Measurements from ENCODE around the gene THAP4.
"Not testable (repeated sequence)": the region's sequence is repeated elsewhere in the genome, so short reads cannot be mapped to it uniquely, and the experiment has no call there.

Gene THAP4

DNA sequence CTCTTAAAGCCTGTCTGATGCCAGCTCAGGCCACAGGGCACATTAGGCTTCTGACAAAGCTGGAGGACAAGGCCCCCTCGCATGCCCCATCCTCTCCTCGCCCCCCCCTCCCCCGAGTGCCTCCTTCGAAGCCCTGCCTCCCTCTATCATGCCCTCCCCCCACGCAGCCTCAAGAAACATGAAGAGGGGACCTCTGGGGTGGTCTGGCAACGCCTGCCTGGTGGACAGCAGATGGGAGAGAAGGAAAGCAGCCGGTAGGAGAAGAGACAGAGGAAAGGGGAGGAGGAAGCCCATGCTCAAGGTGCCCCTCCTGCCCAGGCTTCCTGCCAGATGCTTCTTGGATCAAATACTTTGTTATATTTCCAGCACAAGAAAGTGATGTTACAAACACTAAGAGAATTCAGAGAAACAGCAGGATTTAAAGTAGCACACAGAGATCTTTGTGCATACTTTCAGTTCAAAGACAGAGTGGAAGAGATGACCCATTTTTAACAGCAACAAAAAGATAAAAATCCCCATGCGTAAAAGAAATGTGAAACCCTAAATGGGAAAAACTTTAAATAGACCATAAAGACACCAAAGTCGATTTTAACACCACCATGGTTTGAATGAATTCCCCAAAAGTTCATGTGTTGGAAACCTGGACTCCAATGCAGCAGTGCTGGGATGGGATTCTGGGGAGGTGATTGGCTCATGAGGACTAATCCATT lies 59.4 kb downstream of the THAP4 start:
- DNase-seq = no peak

DNA sequence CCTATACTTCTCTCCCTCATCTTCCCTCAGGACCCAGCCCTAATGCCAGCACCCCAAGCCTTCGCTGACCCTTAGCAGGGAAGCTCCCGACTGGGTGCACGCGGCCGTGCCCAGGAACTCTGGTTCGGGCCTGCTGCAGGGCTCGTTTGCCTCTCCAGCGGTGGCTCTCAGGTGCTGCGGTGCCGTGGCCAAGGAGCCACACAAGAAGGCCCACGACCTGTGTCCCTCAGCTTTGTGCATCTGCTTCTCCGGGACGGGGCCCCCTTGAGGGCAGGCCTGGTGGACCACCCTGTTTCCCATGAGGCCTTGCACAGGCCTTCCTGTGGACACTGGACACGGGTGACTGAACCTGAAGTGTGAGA lies 60.7 kb downstream of the THAP4 start:
- no peak for DNase-seq

- no peak for DNase-seq
Observed at GRCh38 chr2:241575624-241576292, 61.2 kb downstream of the THAP4 start.

DNA sequence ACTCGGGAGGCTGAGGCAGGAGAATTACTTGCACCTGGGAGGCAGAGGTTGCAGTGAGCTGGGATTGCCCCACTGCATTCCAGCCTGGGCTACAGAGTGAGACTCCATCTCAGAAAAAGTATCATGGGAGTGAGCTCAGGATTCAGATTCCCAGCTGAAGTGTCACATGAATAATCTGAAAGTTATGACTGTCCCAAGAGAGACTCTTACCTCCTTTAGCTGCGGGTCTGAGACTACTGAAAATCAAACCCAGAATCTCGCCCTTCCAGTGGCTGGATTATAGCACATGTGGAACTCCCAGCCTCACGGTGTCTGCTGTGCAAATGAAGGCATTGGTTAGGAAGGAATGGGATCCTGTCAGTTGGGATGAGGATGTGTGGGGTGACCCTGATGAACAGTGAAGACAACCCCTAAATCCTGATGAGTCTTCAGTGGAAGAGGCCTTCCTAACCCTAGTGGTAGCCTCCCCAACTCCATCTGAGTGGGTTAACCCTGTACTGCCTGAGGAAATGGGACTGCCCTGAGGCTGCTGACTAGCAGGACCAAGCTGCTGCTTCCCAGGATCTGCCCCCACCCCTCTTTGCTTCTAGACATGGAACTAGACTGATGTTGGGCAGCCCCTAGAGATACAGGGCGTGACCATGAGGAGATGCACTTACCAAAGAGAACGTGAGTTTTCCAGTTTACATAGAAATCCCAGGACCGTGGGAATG lies 61.9 kb downstream of the THAP4 start:
- DNase-seq = no peak

- DNase-seq = no peak
Observed at GRCh38 chr2:241573741-241574140, 63.2 kb downstream of the THAP4 start.

DNA sequence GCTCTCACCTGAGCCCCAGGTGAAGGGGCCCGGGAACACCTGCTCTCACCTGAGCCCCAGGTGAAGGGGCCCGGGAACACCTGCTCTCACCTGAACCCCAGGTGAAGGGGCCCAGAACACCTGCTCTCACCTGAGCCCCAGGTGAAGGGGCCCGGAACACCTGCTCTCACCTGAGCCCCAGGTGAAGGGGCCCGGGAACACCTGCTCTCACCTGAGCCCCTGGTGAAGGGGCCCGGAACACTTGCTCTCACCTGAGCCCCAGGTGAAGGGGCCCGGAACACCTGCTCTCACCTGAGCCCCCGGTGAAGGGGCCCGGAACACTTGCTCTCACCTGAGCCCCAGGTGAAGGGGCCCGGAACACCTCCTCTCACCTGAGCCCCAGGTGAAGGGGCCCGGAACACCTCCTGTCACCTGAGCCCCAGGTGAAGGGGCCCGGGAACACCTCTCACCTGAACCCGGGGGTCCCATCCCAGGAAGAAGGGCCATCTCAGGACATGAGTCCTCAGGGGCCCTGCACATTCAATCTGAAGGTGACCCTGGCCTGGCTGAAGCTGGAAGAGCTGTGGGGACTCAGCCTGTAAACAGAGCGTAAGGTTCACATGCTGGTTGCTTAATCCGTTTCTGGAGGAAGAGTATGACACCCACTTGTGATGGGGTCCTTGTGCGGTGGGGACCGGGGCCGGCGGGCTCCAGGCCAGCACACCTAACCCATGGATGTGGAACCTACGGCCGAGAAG lies 63.9 kb downstream of the THAP4 start:
- DNase-seq = not testable (repeated sequence)

DNA sequence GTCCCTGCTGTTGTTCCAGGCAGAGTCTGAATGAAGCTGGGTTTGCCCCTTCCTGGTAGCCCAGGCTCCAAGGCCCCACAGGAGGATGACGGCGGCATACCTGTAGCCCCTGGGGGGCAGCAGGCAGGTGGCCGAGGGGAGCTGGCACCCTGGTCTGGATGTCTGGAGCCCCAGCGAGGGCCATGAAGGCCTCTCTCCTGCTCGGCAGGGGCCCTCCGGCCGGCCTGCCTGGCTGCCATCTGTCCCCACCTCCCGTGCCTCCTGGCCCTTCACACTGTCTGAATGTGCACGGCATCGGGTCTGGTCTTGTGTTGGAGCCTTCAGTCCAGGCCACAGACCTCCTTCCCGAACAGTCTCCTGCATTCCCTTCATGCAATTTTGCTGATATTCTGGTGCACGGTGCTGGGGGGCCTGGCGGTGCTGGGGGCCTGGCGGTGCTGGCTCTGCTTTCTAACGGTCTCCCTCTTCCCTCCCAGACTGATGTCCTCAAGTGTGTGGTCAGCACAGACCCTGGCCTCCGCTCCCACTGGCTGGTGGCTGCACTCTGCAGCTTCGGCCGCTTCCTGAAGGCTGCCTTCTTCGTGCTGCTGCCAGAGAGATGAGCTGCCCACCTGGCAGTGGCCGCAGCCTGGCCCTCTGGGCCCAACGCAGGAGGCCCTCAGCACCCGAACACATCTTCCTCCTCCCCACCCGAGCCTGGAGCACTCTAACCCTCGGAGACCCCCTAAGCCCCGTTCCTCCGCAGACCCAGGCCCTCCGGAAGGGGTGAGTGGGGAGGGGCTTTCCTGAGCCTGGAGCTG lies 64.9 kb downstream of the THAP4 start:
- DNase-seq = no peak

DNA sequence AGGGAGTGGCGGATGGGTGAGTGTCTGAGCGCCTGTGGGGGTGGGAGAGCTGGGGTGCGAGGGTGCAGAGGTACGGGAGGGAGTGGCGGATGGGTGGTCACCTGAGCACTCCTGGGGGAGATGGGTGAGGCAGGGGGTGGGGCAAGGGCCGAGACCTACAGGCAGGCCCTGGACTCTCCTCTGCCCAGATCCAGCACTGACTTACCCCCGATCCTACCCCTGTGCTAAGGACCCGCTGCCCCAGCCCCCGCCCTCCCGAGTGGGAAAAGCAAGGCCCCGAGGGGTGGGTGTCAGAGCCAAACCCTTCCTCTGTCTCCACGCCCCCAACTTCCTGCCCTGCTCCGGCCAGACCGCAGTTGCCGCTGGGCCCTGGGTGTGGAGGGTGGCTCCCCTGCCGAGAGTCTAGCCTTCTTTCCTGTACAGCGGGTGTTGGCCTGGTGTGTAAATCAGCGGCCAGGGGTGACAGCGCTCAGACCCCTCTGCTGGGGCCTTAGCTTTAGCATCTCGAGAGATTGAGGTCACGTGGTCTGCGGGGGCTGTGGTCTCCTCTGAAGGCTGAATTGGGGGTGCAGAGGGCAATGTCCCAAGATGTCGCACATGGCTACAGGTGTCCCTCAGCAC lies 65.9 kb downstream of the THAP4 start:
- DNase-seq = no peak

DNA sequence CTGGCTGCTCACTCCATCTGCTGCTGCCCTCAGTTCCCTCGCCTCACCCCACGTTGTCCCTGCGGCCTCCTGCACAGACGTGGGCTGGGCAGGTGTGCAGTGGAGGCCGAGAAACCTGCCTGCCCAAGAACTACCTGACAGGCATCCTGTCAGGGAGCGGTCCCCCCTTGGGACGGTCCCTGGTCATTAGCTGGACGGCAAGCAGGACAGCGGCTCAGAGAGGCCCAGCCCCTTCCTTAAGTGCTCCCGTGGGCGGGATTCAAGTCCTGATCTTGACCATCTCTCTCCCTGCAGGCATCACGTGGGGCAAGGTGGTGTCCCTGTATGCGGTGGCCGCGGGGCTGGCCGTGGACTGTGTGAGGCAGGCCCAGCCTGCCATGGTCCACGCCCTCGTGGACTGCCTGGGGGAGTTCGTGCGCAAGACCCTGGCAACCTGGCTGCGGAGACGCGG lies 67.1 kb downstream of the THAP4 start:
- DNase-seq = no peak

DNA sequence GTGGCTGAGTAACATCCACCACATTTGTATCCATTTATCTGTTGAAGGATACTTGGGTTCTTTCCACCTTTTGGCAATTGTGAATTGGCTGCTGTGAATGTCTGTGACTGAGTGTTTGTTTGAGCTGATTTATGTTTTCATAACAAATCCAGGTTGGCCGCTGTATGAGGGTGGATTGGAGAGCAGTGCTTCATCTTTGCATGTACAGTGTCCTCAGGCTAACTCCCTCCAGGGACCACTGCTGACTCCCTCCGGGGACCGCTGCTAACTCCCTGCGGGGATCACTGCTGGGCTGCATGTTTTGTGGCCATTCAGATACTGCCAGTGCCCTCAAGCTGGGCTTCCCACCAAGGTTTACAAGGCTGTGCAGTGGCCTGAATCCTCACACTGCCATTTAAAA lies 68.2 kb downstream of the THAP4 start:
- DNase-seq = peak; percentile 26

DNA sequence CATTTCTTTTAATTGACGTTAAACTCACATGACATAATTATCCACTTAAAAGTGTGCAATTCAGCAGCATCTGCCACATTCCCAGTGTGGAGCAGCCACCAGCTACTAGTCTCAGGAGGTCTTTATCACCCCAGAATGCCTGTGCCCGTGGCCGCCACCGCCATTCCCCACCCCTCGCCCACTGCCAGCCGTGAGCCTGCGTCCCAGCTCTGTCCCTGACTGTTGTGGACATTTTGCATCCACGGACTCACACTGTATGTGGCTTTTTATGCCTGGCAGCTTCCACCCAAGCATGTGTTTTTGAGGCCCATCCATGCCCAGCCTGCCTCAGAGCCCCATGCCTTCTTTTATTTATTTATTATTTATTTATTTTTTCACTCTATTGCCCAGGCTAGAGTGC lies 69.2 kb downstream of the THAP4 start:
- DNase-seq = no peak

DNA sequence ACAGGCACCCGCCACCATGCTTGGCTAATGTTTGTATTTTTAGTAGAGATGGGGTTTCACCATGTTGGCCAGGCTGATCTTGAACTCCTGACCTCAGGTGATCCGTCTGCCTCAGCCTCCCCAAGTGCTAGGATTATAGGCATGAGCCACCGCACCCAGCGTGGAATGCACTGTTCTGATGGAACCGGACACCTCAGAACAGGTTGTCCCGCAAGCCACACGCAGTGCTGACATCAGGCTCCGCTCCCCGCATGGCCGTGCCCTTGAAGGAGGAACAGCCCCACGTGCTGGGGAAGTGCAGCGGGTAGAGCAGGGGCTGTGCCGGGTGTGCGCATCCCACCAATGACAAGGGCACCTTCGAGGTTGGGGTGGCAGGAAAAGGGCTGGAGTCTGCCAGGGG lies 69.7 kb downstream of the THAP4 start:
- DNase-seq = not testable (repeated sequence)

- DNase-seq = no peak
Observed at GRCh38 chr2:241566468-241566867, 70.5 kb downstream of the THAP4 start.

DNA sequence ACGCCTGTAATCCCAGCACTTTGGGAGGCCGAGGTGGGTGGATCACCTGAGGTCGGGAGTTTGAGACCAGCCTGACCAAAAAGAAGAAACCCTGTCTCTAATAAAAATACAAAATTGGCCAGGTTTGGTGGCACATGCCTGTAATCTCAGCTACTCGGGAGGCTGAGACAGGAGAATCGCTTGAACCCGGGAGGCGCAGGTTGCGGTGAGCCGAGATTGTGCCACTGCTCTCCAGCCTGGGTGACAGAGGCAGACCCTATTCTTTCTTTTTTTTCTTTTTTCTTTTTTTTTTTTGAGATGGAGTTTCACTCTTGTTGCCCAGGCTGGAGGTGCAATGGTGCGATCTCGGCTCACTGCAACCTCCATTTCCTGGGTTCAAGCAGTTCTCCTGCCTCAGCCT lies 70.9 kb downstream of the THAP4 start:
- not testable (repeated sequence) for DNase-seq

- no peak for DNase-seq
Observed at GRCh38 chr2:241565411-241565810, 71.5 kb downstream of the THAP4 start.

DNA sequence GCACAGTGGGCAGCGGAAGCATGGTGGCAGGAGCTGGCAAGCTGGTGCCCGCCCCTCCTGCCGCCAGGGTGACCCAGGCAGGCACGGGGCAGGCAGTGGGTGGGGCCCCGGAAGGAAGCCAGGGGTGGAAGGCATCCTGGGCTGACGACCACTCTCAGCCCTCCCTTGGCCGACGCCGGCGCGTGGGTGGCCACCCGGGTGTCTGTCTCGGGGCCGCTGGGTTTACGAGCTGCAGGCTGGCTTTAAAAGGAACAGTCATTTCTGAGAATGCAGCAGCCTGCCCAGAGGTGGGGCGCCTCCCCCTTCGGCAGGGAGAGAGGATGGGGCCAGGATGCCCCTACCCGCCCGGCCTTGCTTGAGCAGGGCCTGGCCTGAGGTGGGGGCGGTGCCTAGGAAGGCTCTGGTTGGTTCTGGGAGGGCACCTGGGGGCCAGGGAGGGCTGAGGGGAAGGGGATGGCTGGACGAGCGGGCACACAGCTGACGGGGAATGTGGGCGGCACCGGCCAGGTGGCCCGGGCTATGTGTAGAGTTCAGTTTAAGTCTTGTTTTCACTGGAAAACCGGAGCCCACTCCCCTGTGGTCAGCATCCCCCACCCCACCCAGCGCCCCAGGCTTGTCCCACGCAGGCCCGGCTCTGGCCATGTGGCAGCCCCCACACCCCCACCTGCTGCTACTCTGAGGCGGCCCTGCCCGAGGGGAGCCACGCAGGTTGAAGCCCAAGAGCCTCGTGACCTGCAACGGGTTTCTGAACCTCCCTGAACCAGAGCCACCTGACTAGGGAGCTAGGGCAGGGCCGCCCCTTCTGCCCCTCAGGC lies 72.2 kb downstream of the THAP4 start:
- no peak for DNase-seq

DNA sequence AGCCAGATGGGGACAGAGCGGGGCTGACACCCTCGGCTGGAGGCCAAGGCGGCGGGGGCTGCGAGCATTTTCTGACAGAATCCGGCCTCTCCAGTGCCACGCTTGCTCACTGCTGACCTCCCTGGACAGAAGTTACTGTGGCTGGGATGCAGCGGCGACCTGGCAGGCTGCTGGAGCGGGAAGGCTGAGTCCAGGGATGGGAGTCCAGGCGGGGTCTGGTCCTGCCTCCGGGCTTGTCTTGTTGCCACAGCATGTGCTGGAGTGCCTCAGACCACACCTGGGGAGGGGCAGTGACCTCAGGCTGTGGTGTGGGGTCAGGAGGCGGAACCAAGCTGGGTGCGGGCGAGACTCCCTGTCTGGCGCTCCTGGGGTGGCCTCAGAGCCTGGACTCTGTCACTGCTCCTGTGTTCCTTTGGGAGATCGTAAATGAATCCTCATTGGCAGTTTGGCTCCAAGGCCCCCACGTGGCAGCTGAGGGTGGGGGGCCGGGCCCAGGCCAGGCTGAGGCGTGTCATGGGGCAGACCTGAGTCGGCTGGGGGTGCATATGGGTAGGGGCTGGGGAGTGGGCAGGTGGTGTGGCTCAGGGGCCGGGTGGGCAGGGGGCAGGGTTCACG lies 72.9 kb downstream of the THAP4 start:
- no peak for DNase-seq

GRCh38 chr2:241563571-241563980 lies 73.4 kb downstream of the THAP4 start:
- DNase-seq = no peak

DNA sequence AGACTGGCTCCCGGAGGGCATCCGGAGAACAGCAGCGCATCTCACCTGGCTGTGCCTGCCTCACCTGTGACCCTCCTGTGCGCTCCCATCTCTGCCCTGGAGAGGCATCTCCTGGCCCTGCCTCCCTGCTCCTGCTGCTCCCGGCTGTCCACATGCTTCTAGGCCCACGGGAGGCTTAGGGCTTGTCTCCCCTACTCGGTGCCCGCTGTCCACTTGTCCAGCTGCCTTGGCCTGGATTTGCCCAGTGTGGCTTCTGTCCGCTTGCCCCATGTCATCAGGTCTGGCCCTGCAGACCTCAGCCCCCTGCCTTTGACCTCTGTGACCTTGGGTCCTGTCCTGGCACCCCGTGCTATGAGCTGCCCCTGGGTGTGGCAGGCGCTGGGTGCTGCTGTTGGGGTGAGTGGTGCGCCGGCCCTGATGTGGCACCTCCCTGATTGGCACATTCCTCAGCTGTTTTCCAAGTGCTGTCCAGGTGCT lies 73.9 kb downstream of the THAP4 start:
- DNase-seq = no peak

DNA sequence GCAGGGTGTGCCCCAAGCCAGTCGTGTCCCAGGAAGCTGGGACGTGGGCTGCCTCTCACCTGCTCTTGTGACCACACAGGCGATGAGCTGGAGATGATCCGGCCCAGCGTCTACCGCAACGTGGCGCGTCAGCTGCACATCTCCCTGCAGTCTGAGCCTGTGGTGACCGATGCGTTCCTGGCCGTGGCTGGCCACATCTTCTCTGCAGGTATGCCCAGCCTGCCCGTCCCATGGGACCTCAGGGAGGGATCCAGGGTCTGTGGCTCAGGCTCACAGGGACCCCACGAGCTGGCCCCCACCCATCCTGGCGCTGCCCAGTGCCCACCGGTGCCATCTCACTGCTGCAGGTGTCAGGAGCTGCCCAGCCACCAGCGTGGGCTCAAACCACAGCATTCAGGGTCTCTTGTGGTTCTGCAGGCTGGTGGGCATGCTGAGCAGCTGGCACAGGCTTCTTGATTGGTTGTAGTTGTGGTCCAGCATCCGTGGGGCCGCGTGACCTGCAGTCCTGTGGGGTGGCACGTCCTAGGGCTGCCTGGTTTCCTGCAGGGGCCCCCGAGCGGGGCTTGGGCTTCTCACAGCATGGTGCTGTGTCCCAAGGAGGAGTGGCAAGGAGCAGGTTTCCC lies 74.6 kb downstream of the THAP4 start:
- no peak for DNase-seq

Data from NCI-H2029 (cell line).